ENCODE results near the gene TRAM1L1.

Gene TRAM1L1

DNA sequence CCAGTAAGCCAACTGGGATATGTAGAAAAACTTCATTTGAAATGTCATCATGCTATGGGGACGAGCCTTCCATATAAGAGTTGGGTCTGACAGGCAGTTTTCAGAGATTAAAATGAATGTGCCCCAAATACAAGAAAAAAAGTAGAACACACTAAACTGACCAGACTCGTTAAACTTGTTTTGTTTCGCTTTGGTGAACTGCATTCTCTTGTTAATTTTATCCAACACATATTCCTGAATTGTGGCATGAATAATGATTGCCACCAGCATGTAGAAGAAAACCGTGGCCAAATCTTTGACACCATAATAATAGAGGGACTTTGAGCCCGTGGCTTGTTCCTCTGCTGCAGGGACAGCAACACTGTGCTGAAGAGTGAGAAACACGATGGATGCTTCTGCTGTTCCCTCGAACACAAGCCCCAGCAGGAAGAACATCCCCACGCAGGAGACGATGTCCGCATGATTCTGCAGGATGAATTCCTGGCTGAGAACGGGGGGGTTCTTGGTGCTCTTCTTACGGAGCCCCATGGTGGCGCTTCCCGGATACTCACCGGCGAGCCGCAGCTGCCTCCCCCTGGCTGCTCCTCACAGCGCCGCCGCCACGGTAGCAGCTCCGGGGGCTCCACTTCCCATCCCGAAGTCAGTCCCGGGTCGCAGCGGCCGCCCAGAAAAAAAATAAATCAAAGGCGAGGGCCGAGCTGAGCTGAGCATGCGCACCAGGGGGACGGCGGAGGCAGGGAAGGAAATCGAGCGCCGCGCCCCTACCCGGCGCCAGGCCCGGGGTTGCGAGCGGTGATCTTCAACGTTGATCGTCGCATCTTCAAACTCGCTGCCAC lies at the start of gene TRAM1L1:
TRAM1L1 (minus strand) TSS at position 711 of the 836 bp plus-strand sequence; CDS start at position 528, 183 bp downstream.
- DNase-seq = no peak

DNA sequence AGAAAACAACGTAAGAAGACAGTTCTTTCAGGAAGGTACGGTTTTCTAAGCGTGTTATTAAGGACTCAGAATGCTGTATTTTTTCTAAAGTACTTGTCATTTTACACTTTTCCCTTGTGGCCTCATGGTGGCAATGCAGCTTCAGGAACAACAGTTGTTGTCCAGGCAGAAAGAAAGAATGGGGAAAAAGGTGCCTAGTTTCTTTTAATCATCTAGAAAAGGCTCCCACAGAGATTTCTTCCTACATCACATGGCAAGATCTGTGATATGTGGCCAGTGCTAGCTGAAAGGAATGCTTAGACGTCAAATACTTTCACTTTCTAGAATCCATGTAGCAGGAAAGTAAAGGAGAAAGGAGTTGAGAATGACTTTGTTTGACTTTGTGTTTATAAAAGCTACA lies 49.0 kb upstream of the TRAM1L1 start:
- no peak for DNase-seq

DNA sequence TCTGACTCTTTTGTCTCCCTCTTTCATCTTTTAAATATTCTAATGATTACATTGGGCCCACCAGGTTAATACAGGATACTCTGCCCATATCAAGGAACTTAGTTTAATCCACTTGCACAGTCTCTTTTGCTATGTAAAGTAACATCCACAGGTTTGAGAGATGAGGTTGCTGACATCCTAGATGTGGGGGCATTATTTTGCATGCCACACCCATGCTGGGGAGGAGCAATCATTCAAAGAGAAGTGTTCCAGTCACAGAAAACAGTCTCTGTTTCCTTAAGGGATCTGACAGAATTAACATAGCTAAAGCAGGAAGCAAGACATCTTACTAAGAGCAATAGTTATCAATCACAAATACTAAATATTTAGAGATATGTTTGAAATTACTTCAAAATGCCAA lies 11.5 kb upstream of the TRAM1L1 start:
- DNase-seq = no peak

DNA sequence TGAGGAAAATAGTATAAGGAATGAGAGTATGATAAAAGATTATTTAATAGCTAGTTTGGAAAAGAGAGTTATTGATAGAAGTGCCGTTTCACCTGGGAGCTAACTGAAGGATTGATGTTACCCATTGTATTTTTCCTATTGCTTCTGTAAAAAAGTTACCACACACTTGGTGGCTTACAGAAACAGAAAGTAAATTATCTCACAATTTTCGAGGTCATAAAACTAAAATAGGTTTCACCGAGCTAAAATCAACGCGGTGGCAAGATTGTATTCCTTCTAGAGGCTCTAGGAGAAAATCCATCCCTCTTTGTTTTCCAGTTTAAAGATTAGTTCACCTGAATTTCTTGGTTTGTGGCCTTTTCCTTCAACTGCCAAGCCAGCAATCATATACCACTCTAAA lies 11.1 kb upstream of the TRAM1L1 start:
- DNase-seq = no peak

DNA sequence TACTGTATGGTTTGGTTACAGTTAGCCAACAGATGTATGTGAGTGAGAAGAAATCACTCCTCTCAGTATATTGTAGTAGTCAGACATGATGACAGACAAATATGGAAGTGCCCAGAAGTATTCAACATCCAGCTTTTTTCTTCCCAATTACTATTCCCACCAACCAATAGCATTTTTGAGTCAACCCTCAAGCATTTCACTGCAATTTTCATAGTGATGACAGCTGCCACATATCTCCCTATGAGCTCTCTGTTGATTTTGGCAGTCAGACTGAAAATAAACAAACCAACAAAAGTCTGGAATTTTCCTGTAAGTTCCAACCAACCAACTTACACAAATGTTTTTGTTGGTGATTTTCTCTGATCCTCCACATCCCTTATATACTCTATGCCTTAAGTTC lies 8.2 kb upstream of the TRAM1L1 start:
- no peak for DNase-seq

DNA sequence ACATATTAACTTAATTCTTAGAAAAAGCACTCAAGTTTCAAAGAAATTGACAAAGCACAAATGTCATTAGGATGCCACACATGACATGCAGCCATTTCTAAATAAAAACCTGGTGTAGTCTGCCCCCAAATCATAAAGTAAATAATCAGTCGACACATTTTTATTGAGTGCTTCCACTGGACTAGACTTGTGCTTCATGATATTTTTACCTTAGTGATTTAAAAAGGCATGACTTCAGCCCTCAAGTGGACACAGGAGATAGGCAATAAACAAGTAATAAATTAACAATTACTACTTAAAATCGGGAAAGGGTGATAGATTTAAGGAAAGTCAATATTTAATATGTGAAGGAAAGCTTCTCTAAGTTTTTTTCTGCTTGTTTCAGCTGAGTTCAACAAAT lies 7.6 kb downstream of the TRAM1L1 start:
- no peak for DNase-seq

DNA sequence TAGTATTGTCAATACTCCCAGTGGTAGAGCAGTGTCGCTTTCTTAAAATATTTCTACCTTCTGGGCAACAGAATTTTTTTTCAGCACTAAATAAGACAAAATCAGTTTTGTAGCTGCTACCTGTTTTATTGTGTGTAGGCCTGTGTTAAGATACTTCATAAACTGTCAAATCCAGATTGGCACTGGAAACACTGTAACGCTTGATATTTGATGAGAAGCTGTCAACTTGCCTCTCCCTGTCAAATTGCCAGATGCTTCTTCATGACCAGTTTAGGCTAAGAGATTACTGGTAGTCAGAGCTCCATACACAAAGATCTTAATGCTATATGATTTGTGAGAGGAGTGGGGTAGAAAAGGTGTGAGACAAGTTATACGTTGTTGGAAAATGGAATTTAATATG lies 17.3 kb downstream of the TRAM1L1 start:
- no peak for DNase-seq

DNA sequence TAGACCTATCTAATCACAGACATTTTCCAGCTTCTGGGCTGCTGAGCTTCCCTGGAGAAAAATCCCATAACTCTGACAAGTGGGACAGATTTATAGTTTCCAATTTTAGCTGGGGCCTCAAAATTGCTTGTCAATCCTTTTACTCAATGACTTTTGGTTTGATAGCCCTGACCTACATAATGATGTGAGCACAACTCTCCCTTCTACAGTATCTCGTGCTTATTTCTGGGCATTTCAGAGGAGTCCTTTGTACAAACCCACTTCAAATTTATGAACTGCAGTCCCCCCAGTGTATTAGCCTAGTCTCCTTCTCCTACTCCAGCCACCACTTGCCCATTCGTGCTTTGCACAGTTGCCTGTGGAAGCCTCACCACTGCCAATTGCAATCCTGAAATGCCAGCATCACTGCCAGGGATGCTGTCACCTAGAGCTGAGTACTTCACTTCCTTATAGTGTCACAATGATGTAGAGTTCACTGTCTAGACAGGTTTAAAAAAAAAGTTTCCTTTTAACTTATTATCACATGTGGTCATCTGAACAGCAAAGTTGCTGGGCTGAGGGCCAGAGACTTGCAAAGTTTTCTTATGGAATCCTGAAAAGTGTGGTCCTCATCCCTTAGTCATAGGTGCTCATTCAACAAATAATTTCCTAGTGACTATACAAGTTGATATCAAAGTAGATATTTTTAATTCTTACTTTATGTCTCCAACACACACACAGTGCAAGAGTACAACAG lies 21.2 kb downstream of the TRAM1L1 start:
- no peak for DNase-seq

DNA sequence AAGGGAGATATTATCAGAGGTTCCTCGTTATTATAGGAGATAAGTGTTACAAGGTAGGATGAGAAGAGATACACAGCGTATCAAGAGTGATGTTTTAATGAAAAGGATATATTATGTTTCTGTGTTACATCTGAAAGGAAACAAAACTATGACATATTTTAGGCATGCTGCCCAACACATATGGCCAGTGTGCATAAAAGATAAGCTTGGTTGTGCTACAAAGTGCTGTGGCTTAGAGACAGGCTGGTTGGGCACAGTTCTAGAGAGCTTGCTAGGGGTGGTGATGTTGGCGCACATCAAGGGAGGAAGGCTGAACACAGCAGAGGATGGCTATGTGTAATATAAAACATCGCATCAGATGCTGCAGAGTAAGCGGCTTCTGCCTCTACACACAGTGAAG lies 42.4 kb downstream of the TRAM1L1 start:
- DNase-seq = no peak

Data from GF-D8 (cell line).